ENCODE measurements around the gene RTCA.

DNA sequence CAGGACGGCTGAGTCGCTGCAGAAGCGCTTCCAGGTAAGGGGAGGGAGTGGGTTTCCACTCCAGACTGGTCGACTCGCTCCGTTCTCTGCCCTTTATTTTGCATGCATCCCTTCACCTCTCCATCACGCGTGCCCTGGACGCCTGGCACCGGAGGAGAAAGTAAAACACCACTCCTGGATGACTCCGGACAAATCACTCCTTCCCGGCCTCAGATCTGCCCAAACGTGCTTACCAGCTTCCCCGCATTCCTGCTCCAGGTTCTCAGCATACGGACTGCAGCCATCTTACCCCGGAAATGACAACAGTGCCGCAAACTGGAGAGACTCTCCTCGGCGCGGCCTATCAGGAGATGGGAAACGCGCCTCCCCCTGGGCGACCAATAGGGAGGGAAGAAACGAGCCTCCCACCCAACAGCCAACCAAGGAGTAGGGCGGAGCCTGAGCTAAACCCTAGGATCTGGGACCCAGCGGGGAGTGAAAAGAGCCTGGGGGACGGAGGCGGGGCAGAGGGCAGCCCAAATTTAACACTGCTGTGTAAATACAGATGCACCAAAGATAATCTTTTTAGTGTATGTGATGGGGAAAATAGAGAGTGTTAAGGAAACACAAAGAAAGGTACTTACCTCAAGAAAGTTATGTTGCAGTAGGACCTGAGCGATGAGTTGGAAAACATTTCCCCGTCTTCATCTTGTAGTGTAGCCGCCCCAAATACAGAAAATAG lies 16.3 kb upstream of the RTCA start, which contains the start of gene DBT:
- TF ChIP-seq, protein P1, sequence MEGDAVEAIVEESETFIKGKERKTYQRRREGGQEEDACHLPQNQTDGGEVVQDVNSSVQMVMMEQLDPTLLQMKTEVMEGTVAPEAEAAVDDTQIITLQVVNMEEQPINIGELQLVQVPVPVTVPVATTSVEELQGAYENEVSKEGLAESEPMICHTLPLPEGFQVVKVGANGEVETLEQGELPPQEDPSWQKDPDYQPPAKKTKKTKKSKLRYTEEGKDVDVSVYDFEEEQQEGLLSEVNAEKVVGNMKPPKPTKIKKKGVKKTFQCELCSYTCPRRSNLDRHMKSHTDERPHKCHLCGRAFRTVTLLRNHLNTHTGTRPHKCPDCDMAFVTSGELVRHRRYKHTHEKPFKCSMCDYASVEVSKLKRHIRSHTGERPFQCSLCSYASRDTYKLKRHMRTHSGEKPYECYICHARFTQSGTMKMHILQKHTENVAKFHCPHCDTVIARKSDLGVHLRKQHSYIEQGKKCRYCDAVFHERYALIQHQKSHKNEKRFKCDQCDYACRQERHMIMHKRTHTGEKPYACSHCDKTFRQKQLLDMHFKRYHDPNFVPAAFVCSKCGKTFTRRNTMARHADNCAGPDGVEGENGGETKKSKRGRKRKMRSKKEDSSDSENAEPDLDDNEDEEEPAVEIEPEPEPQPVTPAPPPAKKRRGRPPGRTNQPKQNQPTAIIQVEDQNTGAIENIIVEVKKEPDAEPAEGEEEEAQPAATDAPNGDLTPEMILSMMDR (IDR thresholded peaks at IDR 0.05): no peak
- TF ChIP-seq POLR2AphosphoS5 (IDR thresholded peaks at IDR 0.05) (peak; percentile 85 to 95 (median 95)), POLR2A (IDR thresholded peaks at IDR 0.05) (peak; percentile 84)
